ENCODE measurements around the gene KIF24. TPM values are rescaled to one million over a fixed set of nuclear protein-coding genes. Genes with fewer than 3 reads are reported as not detected.

Gene KIF24
- total and polyA plus RNA-seq, 2 of the 4 experiments (the other 2 are of a cell fraction), result 1.4 to 3.0 TPM

DNA sequence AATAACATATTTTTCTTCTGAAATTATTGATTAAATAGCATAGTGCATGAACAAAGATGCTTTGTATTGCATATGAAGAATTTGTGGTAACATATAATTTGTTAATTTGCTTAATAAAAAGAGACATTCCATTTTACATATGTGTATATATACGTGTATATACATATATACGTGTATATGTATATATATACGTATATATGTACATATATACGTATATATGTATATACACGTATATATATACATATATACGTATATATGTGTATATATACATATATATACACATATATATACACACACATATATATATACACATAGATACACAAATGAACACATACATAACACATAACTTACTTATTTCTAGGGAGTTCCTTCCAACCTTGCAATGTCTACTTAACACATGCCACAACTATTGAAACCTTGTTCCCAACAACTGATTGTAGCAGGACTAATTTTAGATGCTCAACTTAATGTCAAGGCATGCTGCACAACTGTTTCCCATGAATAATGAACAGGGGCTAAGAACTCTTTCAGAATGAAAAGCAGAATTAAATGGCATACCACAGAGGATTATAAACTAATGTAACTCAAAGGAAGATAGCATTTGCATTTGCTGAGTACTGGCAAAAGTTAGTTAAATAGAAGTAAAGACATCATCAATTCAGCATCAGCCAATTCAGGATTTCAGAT, 17.4 kb downstream of the KIF24 start:
- H2AFZ ChIP-seq (replicated peaks; ENCODE audit: low read length, poor library complexity), result no peak overlapping the region

More for the DNA sequence above, 17.4 kb downstream of the KIF24 start:
- TF ChIP-seq NFE2L2 (IDR thresholded peaks at IDR 0.05; ENCODE audit: low read depth, low read length), result no peak
- TF ChIP-seq FOS (IDR thresholded peaks at IDR 0.05; ENCODE audit: low read depth, low read length), result no peak
- no peak for TF ChIP-seq CHD1 (IDR thresholded peaks at IDR 0.05; ENCODE audit: low read depth, low read length)
- TF ChIP-seq RCOR1 (IDR thresholded peaks at IDR 0.05; ENCODE audit: insufficient replicate concordance, low read length), result no peak
- TF ChIP-seq RFX5 (IDR thresholded peaks at IDR 0.05; ENCODE audit: low read depth, low read length), result no peak
- no peak for TF ChIP-seq MAFK (IDR thresholded peaks at IDR 0.05; ENCODE audit: low read depth, low read length)
- Histone ChIP-seq H2BK20ac (ENCODE audit: low read depth, low read length) (no peak overlapping the region), H2AK5ac (ENCODE audit: low read depth, low read length) (no peak overlapping the region), H3K27ac (ENCODE audit: insufficient read depth, low read length) (no peak overlapping the region), H3K4me3 (ENCODE audit: insufficient read depth, low read depth, low read length) (no peak overlapping the region), H4K5ac (ENCODE audit: low read depth, low read length) (no peak overlapping the region), H3K9me3 (ENCODE audit: control insufficient read depth, insufficient read depth, low read length) (no peaks in the 10 kb centered on the region), H3K18ac (ENCODE audit: low read depth, low read length) (no peak overlapping the region), H3K14ac (replicated peaks; ENCODE audit: low read depth, low read length) (no peak overlapping the region), H3K36me3 (ENCODE audit: control insufficient read depth, insufficient read depth, low read length) (no peaks in the 10 kb centered on the region), H3K4me1 (ENCODE audit: control insufficient read depth, insufficient read depth, low read length) (no peaks in the 10 kb centered on the region), H3K56ac (ENCODE audit: extremely low read depth, insufficient read depth, low read length) (no peak overlapping the region), H2BK15ac (ENCODE audit: low read depth, low read length) (no peak overlapping the region), H2BK5ac (ENCODE audit: low read depth, low read length, poor library complexity, severe bottlenecking) (no peak overlapping the region), H3K9ac (ENCODE audit: low read depth, low read length) (no peak overlapping the region), H3K79me1 (ENCODE audit: low read depth in 1 of 2, low read length in 2 of 2) (no peaks in the 10 kb centered on the region; a peak in 2 of 4 replicates), H3K4ac (ENCODE audit: low read depth, low read length) (no peak overlapping the region), H3K27me3 (ENCODE audit: control insufficient read depth, insufficient read depth, low read length) (no peaks in the 10 kb centered on the region), H3K4me2 (ENCODE audit: low read depth, low read length) (no peak overlapping the region), H3K23ac (ENCODE audit: low read depth, low read length) (no peak overlapping the region), H2AK9ac (replicated peaks; ENCODE audit: low read depth, low read length, poor library complexity) (no peak overlapping the region), H4K8ac (ENCODE audit: low read depth in 2 of 2, low read length in 2 of 2) (no peak overlapping the region), H4K20me1 (ENCODE audit: insufficient read depth, low read length) (no peaks in the 10 kb centered on the region), H3K9me1 (ENCODE audit: insufficient read depth, low read length) (no peaks in the 10 kb centered on the region), H2BK120ac (ENCODE audit: low read depth, low read length) (no peak overlapping the region), H4K91ac (ENCODE audit: insufficient read depth, low read depth, low read length) (no peak overlapping the region)
- ATAC-seq (ENCODE audit: low read depth) (no peak), DNase-seq (no peak)
- dilution Hi-C loops (cut with HindIII; ENCODE audit: low sequenced_read_pairs, unreplicated experiment), result no loop called here
- CTCF ChIA-PET, result no interaction called here
- no CpG with 5 or more reads among the region's 6 CpGs for WGBS, 2 experiments (ENCODE audit: extremely low coverage in 2 of 2, insufficient read length in 1 of 2)
- POLR2A ChIA-PET (ENCODE audit: unreplicated experiment), result no interaction called here
- in situ Hi-C loops (cut with MboI; ENCODE audit: low sequenced_read_pairs), result no loop called here
- no TSS peak for BruUV-seq (replicated peaks)
- intact Hi-C loops (cut with micrococcal nuclease), result no loop called here
